NCI-H2196 treated with DMSO at 0.1 percent for 48 hours (cell line): ENCODE measurements around the gene BMP8B.

Source experiments
- DNase-seq: peaks from one replicate; lab custom pipeline; 2025; ENCODE audit not compliant: unreplicated experiment; lab: John Stamatoyannopoulos, UW

The BMP8B gene

DNA sequence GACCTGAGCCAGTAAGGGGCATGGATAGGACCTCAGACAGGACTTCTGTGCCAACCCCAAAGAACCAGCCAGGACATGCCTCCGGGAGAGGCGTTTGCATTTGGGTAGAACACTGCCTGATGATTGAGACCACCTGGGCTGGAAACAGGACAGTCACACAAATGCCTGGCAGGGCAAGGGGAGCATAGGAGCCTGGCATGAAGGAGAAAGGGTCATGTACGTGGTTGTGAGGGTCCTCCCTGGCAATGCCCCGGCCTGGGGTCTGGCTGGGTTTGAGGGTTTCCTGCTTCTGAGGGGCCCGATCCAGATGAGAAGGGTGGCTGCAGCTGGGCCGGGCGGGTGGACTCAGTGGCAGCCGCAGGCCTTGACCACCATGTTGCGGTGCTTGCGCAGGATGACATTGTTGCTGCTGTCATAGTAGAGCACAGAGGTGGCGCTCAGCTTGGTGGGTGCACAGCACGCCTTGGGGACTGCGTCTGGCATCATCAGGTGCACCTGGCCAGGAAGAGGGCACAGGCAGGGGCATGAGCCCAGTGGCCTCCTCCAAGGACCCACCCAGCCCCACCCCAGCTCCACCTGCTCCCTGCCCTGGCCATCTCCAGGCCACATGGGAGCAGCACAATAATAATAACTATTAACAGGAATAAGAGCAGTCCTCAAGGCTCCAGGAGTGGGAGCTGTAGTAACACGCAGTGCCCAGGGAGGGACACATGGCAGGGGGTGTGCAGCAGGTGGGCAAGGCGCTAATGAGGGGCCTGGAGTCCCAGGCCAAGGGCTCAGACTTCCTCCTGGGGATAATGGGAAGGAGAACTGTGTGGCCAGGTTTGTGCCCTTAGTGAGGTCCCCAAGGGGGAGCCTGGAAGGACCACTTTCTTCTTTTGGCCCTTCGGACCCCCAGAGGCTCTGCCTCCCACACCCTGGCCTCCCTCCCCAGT lies 28.3 kb downstream of the BMP8B start:
- no peak for DNase-seq

GRCh38 chr1:39759436-39759726 lies 29.3 kb downstream of the BMP8B start:
- no peak for DNase-seq

DNA sequence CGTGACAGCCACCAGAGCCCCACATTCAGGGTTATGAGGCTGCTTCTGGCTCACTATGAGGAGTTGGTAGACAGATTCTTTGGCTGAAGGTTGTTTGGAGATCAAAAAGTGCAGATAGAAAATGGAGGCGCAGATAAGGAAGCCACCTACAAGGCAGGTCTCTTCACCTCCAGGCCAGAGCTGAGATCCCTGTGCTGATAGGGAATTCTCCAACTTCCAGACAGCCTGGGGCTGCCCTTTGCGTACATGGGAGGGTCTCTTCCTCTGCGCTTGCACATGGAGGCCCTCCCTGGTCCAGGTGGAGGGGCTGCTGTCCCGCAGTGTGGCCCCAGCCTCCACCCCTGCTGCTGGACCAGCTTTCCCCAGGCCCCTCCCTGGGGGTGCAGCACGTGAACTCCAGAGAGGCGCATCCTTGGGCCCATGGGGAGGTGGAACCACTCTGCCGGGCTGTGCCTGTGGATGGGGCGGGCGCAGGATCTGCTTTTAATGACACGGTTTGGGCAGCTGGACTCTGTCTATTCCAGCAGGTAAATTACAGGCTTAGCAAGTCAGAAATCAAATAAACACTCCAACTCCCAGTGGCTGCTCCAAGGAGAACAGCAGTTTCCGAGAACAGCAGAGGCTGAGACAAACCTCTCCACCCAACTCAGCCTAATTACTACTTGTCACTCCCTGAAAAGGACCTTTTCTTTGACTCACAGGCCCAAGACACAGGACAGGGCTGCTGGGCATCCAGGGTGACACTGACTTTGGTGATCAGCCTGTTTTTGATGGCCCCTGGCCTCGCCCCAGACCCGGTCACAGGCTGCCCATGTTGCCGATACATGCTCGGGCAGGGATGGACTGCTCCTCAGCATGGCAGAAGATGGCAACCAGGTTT lies 29.9 kb downstream of the BMP8B start:
- no peak for DNase-seq

DNA sequence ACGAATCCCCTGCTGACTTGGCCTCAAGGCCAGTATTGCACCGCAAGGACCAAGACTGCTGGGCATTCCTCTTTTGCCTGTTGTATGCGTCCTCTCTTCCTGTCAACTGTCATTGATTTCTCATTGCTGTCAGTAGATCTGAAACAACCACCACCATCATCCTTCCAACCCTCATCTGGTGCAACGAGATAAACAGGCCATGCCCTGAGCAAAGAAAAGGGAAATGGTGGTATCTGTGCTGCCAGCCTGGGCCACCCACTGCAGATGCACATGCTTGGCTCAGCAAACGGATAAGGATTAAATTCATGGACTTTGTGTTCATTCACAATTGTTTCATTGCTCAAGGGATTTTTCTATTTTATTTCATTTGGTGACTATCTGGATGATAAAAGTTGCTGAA lies 31.2 kb downstream of the BMP8B start:
- DNase-seq = no peak

DNA sequence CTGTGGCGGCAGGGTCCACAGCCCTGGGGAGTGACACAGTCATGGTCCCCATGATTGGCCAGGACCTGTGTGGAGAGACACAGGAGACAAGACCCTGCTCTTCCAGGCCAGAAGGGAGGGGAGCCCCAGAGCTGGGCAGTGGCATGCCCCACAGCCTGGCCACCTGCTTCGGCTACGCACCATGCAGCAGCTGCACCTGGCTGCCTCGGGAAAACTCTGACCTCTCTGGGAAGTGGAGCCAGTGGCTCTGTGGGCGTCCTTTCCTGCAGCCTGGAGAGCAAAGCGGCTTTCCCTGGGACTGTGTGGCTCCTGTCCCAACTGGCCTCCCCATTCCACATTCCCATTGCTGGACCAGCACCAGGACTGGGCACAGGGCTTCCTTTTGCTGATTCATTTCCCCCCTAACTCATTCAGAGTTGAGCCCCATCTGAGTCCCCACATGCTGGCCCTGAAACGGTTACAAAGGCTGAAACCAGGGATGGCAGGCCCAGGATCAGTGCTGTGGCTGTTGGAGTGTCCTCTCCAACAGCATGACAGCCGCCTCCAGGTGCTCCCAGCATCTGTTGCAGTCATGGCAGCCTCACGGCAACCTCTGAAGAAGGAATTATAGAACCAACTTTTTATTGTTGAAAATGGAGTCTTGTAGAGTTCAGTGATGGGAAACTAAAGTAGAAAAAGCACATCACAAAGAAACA lies 32.6 kb downstream of the BMP8B start:
- DNase-seq = no peak

GRCh38 chr1:39754906-39755504 lies 33.7 kb downstream of the BMP8B start:
- no peak for DNase-seq

GRCh38 chr1:39754026-39754570 lies 34.6 kb downstream of the BMP8B start:
- DNase-seq = no peak

- DNase-seq = peak; percentile 14
Measured at GRCh38 chr1:39753132-39754025, 35.3 kb downstream of the BMP8B start.

DNA sequence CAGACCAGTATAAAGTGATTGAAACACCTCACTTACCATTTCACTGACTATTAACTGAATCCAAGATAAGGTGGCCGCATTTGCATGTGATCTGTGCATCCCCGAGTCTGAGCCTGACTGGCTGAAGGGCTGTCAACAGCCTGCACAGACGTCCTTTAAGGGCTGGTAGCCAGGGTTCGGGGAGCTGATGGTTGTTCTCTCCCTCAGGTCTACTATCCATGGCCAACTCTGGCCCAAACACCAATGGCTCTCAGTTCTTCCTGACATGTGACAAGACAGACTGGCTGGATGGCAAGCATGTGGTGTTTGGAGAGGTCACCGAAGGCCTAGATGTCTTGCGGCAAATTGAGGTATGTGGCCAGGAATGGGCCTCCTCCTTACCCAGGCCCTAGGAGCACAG lies 36.0 kb downstream of the BMP8B start:
- no peak for DNase-seq

DNA sequence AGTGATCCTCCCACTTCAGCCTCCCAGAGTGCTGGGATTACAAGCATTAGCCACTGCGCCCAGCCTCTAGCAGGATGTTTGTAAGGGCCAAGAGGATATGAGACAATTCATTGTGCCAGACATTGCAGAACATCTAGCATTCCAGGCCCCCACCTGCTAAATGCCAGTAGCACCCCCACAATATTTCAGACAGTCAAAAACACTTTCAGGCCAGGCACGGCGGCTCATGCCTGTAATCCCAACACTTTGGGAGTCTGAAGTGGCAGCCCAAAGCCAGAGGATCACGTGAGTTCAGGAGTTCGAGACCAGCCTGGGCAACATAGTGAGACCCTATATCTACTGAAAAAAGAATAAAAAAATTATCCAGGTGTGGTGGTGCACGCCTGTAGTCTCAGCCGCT lies 37.1 kb downstream of the BMP8B start:
- no peak for DNase-seq

- DNase-seq = no peak
Measured at GRCh38 chr1:39745016-39745670, 43.5 kb downstream of the BMP8B start.

GRCh38 chr1:39738622-39739366 lies 49.9 kb downstream of the BMP8B start, which contains the start of gene PPIE:
Gene PPIE (plus strand): TSS chr1:39738882. CDS start chr1:39738901, 19 bp downstream.
- DNase-seq = peak; percentile 83

DNA sequence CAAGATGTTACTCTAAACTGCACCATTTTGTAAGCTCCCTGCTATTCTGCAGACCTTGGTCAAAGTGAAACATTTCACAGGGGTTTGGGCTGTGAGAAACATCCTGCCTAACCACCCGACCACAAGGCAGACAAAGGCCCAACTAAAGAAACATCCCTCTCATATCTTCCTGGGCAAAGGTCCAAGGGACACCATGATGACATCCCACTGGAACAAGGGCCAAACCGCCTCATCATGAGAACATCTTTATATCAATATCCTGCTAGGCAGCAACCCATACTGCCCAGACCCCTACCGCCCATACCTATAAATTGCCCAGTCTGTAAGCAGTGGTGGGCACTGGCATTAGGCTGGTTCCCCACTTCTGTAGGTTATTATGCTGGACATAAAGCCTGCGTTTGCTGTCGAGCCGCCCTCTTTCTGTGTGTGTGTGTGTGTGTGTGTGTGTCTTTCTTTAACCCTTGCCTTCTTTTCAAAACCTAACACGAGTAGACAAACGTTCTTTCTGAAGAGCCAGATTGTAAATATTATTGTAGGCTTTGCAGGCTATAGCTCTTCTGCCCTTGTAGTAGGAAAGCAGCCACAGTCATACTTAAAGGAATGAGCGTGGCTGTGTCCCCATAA lies 51.0 kb downstream of the BMP8B start:
- no peak for DNase-seq

GRCh38 chr1:39735731-39736130 lies 52.9 kb downstream of the BMP8B start:
- no peak for DNase-seq

- no peak for DNase-seq
Measured at GRCh38 chr1:39733161-39733560, 55.5 kb downstream of the BMP8B start.

DNA sequence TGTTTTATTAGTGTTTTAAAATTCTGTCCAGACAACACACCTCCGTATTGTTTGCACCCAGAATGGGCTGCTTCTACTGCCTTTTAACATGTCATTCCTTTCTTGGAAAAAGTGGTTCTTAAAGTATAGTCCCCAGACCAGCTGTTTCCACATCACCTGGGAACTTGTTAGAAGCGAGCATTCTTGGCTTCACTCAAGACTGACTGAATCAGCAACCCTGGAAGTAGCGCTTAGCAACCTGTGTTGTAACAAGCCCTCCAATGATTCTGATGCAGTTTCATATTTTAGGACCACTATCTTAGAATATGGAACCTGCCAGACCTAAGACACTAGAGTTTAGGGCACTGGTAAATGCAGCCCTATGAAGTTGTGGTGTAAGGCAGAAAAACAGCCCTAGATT lies 55.9 kb downstream of the BMP8B start:
- no peak for DNase-seq

DNA sequence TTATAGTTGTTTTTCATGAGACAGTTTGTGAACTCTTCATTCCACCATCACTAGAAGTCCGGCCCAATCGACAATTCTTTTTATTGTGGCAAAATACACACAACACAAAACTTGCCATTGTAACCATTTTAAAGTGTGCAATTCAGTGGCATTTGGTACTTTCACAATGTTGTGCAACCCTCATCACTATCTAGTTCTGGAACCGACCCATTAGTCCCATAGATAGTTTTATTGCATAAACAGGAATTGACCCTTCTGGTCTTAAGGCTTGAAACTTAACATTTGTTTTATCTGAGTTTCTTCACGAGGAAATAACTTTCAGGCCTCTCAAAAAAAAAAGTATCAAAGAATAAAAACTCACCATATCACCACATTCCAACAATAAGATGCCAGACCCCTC lies 58.8 kb downstream of the BMP8B start:
- no peak for DNase-seq

DNA sequence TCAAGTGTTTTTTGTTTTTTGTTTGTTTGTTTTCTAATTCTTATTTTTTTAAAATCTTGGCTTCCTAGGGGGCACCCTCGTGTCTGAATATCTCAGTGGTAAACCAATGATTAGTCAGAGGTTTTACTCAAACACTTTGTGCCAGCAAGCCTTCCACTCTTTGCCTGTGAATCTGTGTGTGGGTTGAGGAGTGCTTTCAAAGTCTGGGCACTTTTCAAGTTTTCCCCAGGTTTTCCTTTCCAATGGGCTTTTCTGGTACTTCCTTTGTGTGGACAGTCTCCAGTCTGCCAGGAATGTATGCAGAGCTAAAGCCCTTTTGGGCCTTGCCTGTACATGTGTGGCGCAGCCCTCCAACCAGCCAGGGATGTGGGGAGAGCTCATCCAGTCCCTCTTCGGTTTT lies 59.6 kb downstream of the BMP8B start:
- DNase-seq = no peak
